Embryonic facial prominence (tissue), 1 donor: ENCODE results near the gene PDCD1LG2.
"Not testable (repeated sequence)": the region's sequence is repeated elsewhere in the genome, so short reads cannot be mapped to it uniquely, and the experiment has no call there.

Source experiments
- DNase-seq: peaks from one replicate; pipeline ENCODE4 v3.0.0-alpha.2; 2016; ENCODE audit errors: extremely low spot score

PDCD1LG2 gene

GRCh38 chr9:5566054-5566618 is 55.8 kb downstream of the PDCD1LG2 start:
- no peak for DNase-seq

GRCh38 chr9:5568868-5569267 is 58.5 kb downstream of the PDCD1LG2 start:
- no peak for DNase-seq

- DNase-seq = no peak
Observed at GRCh38 chr9:5569409-5569808, 59.1 kb downstream of the PDCD1LG2 start.

- no peak for DNase-seq
Observed at GRCh38 chr9:5569891-5570290, 59.6 kb downstream of the PDCD1LG2 start.

- no peak for DNase-seq
Observed at GRCh38 chr9:5571629-5572232, 61.4 kb downstream of the PDCD1LG2 start.

- DNase-seq = no peak
Observed at GRCh38 chr9:5574097-5574496, 63.8 kb downstream of the PDCD1LG2 start.

GRCh38 chr9:5575000-5575399 is 64.7 kb downstream of the PDCD1LG2 start:
- DNase-seq = no peak

- DNase-seq = no peak
Observed at GRCh38 chr9:5577225-5577624, 66.9 kb downstream of the PDCD1LG2 start.

- DNase-seq = no peak
Observed at GRCh38 chr9:5578018-5578697, 67.8 kb downstream of the PDCD1LG2 start.

- DNase-seq = no peak
Observed at GRCh38 chr9:5578698-5579085, 68.4 kb downstream of the PDCD1LG2 start.

- DNase-seq = no peak
Observed at GRCh38 chr9:5579881-5580280, 69.5 kb downstream of the PDCD1LG2 start.

GRCh38 chr9:5580650-5581049 is 70.3 kb downstream of the PDCD1LG2 start:
- DNase-seq = no peak

GRCh38 chr9:5581706-5582105 is 71.4 kb downstream of the PDCD1LG2 start:
- DNase-seq = not testable (repeated sequence)

- DNase-seq = no peak
Observed at GRCh38 chr9:5582835-5583195, 72.5 kb downstream of the PDCD1LG2 start.

GRCh38 chr9:5586391-5586802 is 76.1 kb downstream of the PDCD1LG2 start:
- DNase-seq = no peak

GRCh38 chr9:5587024-5587423 is 76.7 kb downstream of the PDCD1LG2 start:
- no peak for DNase-seq

GRCh38 chr9:5592231-5592630 is 81.9 kb downstream of the PDCD1LG2 start:
- no peak for DNase-seq

- no peak for DNase-seq
Observed at GRCh38 chr9:5592904-5593303, 82.6 kb downstream of the PDCD1LG2 start.

GRCh38 chr9:5593904-5594303 is 83.6 kb downstream of the PDCD1LG2 start:
- DNase-seq = no peak

- no peak for DNase-seq
Observed at GRCh38 chr9:5596173-5596572, 85.8 kb downstream of the PDCD1LG2 start.

GRCh38 chr9:5608298-5609225 is 98.2 kb downstream of the PDCD1LG2 start:
- DNase-seq = no peak

GRCh38 chr9:5609226-5609596 is 98.9 kb downstream of the PDCD1LG2 start:
- DNase-seq = no peak
